Uterus (tissue), 2 donors: ENCODE data around the gene HTD2.
"Not testable (repeated sequence)": the region's sequence is repeated elsewhere in the genome, so short reads cannot be mapped to it uniquely, and the experiment has no call there.

Experiments
- POLR2A ChIP-seq, 2 donors: fragments of 450-650 bp; IDR thresholded peaks; one replicate each; pipeline ENCODE4 v1.6.1; 2016; ENCODE audit warnings: antibody characterized with exemption in 2 of 2, mild to moderate bottlenecking in 1 of 2, moderate library complexity in 1 of 2
- TF ChIP-seq, protein P1 (sequence below), 4 experiments: fragments of 200-600 bp in 2 of 4; fragments of 450-650 bp in 2 of 4; sonication (generic) in 2 of 4; IDR thresholded peaks; one replicate each; pipeline ENCODE4 v1.5.1; 2016 to 2019; ENCODE audit warnings: antibody characterized with exemption in 4 of 4, mild to moderate bottlenecking in 2 of 4, moderate library complexity in 1 of 4

DNA sequence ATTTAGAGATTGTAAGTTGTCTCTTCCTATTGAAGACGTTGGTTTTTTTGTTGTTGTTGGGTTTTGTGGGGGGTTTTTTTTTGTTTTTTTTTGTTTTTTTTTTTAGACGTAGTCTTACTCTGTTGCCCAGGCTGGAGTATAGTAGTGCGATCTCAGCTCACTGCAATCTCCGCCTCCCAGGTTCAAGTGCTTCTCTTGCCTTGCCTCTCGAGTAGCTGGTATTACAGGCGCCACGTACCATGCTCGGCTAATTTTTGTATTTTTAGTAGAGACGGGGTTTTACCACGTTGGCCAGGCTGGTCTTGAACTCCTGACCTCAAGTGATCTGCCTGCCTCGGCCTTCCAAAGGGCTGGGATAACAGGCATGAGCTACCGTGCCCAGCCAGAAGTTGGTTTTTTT, 32.8 kb downstream of the HTD2 start:
- TF ChIP-seq, protein P1, sequence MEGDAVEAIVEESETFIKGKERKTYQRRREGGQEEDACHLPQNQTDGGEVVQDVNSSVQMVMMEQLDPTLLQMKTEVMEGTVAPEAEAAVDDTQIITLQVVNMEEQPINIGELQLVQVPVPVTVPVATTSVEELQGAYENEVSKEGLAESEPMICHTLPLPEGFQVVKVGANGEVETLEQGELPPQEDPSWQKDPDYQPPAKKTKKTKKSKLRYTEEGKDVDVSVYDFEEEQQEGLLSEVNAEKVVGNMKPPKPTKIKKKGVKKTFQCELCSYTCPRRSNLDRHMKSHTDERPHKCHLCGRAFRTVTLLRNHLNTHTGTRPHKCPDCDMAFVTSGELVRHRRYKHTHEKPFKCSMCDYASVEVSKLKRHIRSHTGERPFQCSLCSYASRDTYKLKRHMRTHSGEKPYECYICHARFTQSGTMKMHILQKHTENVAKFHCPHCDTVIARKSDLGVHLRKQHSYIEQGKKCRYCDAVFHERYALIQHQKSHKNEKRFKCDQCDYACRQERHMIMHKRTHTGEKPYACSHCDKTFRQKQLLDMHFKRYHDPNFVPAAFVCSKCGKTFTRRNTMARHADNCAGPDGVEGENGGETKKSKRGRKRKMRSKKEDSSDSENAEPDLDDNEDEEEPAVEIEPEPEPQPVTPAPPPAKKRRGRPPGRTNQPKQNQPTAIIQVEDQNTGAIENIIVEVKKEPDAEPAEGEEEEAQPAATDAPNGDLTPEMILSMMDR (IDR thresholded peaks at IDR 0.05): not testable (repeated sequence)
- TF ChIP-seq POLR2A (IDR thresholded peaks at IDR 0.05): not testable (repeated sequence)
